ENCODE data around the gene MUC15.
"Not testable (repeated sequence)": the region's sequence is repeated elsewhere in the genome, so short reads cannot be mapped to it uniquely, and the experiment has no call there.

MUC15 gene, protein sequence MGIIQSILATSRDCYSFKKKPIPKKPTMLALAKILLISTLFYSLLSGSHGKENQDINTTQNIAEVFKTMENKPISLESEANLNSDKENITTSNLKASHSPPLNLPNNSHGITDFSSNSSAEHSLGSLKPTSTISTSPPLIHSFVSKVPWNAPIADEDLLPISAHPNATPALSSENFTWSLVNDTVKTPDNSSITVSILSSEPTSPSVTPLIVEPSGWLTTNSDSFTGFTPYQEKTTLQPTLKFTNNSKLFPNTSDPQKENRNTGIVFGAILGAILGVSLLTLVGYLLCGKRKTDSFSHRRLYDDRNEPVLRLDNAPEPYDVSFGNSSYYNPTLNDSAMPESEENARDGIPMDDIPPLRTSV

GRCh38 chr11:26571861-26572654 lies at the start of gene MUC15:
Gene MUC15, minus strand, starts transcription at chr11:26572263. Its CDS starts 5,169 bp downstream, at chr11:26567094.
- no peak for DNase-seq

- DNase-seq: no peak
These were observed 49.1 kb upstream of the MUC15 start for GRCh38 chr11:26621132-26621531.

GRCh38 chr11:26620282-26621045 lies 48.4 kb upstream of the MUC15 start:
- no peak for DNase-seq

GRCh38 chr11:26618441-26618840 lies 46.4 kb upstream of the MUC15 start:
- no peak for DNase-seq

DNA sequence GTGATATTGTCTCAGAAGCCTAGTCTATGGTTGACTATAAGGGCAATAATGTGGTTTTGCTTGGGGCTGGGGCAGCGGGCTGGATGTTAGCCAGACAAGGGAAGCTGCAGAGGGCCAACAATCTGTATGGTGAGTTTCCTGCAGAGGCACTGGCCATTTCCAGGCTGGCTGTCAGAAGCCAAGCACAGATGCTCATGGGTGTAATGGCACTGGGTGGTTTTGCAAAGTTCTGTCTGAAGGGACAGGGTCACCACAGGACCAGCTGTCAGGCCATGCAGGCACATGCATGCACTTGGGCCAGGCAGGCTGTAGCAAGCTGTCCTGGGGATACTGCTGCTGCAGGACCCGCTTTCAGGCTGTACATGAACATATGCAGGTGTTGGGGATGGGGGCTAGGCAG lies 41.7 kb upstream of the MUC15 start:
- DNase-seq: no peak

- DNase-seq: no peak
These were observed 36.6 kb upstream of the MUC15 start for GRCh38 chr11:26608507-26609146.

- no peak for DNase-seq
These were observed 35.9 kb upstream of the MUC15 start for GRCh38 chr11:26607725-26608506.

DNA sequence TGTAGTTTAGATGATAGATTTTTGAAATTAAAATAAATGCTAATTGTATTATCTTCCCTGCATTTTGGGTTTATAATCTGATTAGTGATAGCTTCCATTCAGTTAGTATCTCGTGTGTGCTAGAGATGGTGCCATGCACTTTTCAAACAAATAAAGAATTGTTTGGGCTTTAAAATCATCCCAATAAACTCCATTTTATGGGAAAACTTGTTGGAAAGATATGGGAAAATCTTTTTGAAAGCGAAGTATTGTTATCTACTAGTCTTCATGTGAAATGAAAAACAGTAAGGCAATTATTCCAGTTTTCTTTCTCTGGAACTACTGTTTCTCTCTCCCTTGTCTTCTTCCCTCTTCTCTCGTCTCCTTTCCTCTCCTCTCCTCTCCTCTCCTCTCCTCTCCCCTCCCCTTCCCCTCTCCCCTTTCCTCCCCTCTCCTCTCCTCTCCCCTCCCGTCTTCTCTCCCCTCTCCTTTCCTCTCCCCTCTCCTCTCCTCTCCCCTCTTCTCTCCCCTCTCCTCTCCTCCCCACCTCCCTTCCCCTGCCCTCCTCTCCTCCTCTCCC lies 27.9 kb upstream of the MUC15 start:
- no peak for DNase-seq

GRCh38 chr11:26599425-26599824 lies 27.4 kb upstream of the MUC15 start:
- DNase-seq: no peak

GRCh38 chr11:26597899-26598298 lies 25.8 kb upstream of the MUC15 start:
- no peak for DNase-seq

DNA sequence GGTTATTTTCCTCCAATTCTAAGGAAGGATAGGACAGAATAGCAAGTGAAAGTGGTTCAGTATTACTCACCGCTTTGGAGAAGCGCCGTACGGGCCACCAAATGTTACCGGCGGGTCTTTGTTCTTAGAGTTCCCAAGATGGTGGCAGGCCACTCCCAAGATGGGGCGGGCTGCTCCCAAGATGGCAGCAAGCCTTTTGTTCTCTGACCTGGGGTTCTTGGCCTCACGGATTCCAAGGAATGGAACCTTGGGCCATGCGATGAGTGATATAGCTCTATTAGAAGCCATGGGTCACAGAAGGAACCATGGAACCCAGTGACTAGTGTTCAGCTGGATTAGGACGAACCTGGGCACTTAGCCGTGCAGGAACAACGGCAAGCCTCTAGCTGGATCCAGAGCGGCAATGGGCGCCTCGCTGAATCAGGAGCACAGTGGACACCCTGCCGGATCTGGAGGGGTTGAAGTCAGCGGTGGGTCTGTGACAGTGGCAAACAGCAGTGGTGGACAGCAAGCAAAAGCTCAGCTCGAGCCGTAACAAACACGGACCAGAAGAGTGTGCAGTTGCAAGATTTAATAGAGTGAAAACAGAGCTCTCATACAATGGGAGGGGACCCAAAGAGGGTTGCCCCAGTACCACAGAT lies 25.1 kb upstream of the MUC15 start:
- DNase-seq: not testable (repeated sequence)

- DNase-seq: not testable (repeated sequence)
These were observed 23.3 kb upstream of the MUC15 start for GRCh38 chr11:26595207-26595865.

DNA sequence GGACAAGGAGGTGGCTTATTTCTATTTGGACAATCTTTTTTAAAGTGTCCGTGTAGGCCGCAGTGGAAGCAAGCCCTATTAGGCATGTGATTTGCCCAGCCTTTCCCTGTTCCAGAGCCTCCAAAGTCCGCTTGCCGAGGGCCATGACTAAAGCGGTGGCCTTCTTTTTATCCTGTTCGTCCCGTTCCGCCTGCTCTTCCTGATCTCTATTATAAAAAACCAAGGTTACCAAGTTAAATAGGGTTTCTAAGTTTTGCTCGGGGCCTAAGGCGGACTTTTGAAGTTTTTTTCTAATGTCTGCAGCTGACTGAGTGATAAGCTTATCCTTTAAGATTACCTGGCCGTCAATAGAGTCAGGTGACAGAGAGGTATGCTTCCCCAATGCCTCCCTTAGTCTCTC lies 21.6 kb upstream of the MUC15 start:
- no peak for DNase-seq

DNA sequence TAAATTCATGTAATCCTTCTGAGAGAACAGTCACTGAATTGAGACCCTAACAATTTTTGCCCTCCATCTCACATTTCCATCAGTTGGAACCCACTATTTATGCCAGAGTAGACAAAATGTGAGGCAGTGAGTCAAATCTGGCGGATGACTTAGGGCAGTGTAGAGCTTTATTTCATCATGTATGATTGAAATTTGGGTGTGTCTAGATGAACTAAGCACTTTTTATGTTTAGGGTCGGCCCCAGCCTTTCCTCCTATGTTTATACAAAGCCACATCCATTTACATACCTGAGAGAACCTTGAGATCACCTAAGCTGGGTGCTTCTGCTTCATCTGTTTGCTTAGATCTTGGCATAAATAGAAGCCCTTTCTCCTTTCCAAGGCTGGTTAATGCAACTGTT lies 15.0 kb upstream of the MUC15 start:
- no peak for DNase-seq

DNA sequence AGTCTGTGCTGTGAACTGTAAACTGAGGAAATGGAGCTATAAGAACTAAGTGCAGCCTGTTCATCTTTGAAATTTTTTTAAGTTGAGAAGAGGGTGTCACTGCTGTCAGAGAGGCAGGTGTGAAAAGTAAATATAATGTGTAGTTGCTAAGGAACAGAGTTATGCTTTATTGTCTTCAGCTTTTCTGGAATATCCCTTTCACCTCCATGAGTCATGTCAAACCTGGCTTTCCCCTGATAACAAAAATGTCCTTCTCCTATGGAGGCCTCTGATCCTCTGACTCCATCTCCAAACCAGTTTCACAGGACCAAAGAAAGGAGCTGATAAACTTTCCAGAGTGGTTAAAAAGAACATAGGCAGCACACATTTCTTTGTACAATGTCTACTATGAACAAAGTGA lies 12.8 kb upstream of the MUC15 start:
- no peak for DNase-seq

DNA sequence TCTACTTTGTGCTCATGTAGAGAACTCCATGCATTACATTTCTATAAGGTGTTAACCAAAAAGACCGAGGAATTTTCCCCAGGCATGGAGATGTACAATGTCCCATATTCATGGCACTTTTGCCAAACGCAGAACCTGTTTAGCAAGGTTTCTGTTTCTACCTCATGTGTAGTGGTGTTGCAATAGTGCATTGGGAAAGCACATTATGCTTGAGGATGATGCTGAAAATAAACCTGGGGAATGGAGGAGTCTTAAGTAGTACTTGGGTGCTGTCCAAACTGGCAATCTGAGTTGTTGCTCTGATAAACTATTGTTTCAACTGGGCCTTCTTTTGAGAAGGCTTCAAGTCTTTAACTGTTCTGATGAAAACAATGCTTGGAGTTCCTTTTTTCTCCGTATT lies 11.5 kb upstream of the MUC15 start:
- no peak for DNase-seq

- DNase-seq: no peak
These were observed 8.9 kb upstream of the MUC15 start for GRCh38 chr11:26580929-26581328.

GRCh38 chr11:26579683-26580082 lies 7.6 kb upstream of the MUC15 start:
- no peak for DNase-seq

GRCh38 chr11:26578998-26579661 lies 7.1 kb upstream of the MUC15 start:
- no peak for DNase-seq

DNA sequence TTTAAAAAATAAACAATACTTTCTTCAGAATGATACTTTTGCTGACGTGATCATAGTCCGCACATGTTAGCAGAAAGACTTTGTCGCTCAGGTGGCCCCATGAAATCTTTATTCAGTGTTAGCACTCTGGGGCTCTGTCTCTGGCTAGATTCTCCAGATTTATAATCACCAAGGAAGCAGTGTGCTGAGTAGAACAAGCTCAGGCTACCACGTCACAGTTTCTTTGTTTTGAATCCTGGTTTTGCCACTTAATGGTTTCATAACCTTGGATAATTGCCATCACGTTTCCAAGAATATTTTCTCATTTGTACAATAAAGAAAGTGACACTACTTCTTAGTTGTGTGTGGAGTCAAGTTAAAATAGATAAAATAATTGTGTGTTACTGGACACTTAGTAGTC lies 3.9 kb upstream of the MUC15 start:
- DNase-seq: no peak
